ENCODE results near the gene BCAP31.
"Not testable (repeated sequence)": the region's sequence is repeated elsewhere in the genome, so short reads cannot be mapped to it uniquely, and the experiment has no call there.

Gene BCAP31

GRCh38 chrX:153733651-153734240, 9.6 kb upstream of the BCAP31 start:
- FAIRE-seq, result no peak

- FAIRE-seq, result no peak
Measured at GRCh38 chrX:153732401-153732800, 8.2 kb upstream of the BCAP31 start.

- FAIRE-seq, result no peak
Measured at GRCh38 chrX:153731845-153732215, 7.6 kb upstream of the BCAP31 start.

- FAIRE-seq, result no peak
Measured at GRCh38 chrX:153731117-153731844, 7.1 kb upstream of the BCAP31 start.

DNA sequence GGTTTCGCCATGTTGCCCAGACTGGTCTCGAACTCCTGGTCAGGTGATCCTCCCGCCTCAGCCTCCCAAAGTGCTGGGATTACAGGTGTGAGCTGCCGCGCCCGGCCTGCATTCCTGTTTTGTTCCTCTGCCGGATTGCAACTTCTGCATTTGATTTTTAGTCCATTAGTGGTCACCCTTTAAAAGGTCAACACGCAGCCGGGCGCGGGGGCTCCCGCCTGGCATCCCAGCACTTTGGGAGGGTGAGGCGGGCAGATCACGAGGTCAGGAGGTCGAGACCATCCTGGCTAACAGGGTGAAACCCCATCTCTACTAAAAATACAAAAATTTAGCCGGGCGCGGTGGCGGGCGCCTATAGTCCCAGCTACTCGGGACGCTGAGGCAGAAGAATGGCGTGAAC, 5.9 kb upstream of the BCAP31 start:
- not testable (repeated sequence) for FAIRE-seq

DNA sequence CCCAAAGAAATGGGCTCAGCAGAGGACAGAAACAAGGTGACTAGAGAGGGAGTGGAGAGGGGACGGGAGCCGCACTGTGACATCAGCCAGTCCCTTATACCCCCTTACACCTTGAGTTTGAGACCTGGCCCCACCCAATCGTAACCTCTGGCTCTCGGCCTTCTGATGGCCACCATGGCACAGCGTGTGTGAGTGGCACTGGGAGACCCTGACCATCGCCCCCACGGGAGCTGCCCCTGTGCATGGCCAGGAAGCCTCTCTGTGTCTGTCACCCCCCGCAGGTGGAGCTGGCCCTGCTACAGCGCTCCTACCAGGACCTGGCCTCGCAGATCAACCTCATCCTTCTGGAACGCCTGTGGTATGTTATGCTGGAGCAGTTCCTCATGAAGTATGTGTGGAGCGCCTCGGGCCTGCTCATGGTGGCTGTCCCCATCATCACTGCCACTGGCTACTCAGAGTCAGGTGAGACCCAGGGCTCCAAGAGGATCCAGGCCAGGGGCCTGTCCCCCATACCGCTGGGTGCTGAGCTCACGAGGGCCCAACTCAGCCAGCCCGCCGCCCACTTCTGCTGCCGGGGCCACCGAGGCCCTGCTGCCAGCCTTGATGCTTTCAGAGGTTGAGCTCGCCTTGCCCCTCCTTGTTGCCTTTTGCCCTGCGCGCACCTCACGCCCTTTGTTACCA, 4.9 kb upstream of the BCAP31 start:
- FAIRE-seq, result no peak

DNA sequence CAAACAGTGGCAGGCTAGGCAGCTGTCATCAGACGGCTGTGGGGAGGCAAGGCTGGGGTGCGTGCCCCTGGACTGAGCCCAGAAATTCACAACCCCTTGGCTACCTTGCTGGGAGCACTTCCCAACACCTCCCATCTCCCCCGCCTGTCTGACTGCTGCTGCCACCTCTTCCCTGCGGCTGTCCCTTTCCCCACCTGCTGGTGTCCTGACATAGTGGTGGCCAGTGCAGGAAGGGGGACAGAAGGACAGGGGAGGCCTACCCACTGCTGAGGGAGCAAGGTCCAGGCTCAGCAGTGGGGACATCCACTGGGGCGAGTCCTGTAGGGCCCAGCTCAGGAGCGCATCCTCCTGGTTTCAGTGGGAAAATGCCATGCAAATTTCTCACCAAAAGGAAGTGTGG, 3.9 kb upstream of the BCAP31 start:
- no peak for FAIRE-seq

DNA sequence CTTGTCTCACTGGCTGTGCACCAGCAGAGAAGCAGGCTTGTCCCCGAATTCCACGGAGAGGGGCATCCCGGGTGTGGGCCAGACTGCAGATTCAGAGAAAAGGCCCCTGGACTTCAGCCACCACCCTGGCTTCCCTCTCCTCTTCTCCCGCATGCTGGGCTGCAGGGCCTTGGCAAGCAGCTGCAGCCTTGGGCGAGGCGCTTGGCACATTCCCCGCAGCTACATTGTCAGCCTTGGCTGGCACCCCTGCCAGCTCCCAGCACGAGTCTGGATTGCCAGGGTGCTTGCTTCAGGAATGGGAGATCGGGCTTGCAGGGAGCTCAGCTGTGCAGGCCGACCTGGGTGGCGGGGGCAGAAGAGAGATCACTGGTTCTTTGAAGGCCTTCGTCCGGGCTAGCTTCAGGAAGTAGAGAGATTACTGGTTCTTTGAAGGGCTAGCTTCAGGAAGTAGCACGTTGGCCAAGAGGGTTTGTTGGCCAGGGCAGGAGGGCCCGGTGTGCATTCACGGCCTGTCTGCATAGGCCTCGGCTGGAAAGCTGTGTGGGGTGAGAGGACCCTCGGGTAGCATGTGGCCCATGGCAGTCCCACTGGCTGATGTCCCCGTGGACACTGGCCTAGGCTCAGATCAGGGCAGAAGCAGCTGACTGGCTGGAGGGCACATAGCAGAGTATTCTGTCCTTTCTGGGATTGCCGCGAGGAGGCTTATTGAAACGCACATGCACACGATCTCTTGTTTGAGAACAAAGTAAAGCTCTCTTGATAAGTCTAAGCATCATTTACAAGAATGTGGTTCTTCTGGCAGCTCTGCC, 3.1 kb upstream of the BCAP31 start:
- FAIRE-seq, result no peak

- FAIRE-seq, result no peak
Measured at GRCh38 chrX:153726286-153727122, 2.3 kb upstream of the BCAP31 start.

GRCh38 chrX:153725832-153726285, 1.7 kb upstream of the BCAP31 start:
- FAIRE-seq, result no peak

- no peak for FAIRE-seq
Measured at GRCh38 chrX:153725039-153725831, 1.0 kb upstream of the BCAP31 start.

- FAIRE-seq, result no peak
Measured at GRCh38 chrX:153723351-153724251, 586 bp downstream of the BCAP31 start.

DNA sequence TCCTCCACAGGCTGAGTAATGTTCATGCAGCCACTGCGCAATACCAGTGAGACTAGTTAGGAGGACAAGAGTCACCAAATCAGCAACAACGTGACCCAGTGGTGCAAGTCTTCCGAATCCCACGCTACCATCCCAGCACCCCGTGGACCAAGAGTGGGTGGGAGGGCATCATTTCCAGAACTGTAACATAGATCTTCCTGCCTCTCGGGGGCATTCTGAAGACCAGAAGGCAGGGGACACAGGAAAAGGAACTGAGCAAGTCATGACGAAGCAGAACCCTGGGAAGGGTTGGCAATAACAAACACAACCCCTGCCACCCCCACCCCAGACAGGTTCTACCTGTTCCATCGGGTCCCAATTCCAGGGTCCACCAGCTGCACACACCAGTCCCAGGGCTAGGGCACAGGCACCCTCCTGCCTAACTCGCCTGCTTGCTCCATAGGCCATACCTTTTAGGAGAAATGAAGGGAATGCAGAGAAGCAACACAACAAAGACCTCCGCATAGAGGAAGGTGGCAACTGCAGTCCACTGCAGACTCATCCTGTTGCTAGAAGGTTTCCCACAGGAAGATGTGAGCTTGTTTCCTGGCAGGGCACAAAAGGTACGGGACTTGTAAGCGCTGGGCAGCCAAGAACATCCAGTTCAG, 1.4 kb downstream of the BCAP31 start:
- no peak for FAIRE-seq

DNA sequence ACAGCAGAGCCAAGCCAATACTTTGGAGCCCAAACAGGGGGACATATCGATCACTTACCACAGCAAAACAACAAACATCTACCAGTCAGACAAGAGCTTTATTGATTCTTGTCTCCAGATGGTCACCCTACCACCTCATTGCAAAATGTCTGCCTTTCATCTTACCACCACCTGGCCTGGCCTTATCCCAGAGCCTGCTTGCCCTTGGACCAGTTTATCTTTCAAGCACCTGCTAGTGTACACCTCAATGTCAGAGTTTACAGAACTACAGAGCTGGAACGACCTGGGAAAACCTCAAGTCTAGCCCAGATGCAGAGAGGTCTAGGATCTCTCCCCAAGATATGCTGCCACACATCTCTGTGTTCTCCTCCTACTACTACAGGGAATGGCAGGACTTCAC, 4.5 kb downstream of the BCAP31 start:
- no peak for FAIRE-seq

DNA sequence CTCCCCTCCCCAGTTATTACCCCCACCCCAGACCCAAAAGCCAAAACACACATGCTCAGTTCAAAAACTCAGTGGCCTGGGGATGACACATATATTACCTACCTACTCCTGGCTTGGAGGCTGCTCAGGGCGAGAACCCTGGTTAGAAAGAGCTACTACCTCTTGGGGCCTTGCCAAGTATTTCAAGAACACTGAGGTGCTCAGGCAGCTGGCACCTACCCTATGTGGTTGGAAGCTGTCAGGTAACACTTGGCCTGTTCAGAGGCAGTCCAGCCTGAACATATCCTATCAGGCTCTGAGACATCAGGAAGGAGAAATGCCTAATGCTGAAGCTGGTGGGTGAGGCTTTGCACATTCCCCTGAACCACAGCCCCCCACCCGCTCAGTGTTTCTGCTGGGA, 4.9 kb downstream of the BCAP31 start:
- FAIRE-seq, result no peak

- no peak for FAIRE-seq
Measured at GRCh38 chrX:153717445-153717844, 6.7 kb downstream of the BCAP31 start.

DNA sequence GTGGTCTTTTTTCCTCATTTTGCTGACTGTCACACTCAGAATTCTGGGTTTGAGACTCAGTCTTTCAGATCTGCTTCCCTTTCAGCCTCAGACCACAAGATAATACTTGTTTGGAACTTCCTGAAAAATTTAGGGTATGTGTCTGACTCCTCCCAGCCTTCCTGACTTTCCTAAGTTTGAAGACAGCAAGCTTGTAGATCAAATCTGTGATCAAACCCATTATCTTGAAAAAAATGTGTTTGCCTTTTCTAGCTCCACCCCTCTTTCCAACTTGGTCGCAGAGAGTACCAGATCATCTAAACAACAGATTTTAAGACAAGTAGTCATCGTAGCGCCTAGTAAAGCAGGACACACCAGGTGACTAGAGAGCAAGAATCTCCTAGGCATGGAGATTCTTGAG, 9.9 kb downstream of the BCAP31 start:
- no peak for FAIRE-seq

DNA sequence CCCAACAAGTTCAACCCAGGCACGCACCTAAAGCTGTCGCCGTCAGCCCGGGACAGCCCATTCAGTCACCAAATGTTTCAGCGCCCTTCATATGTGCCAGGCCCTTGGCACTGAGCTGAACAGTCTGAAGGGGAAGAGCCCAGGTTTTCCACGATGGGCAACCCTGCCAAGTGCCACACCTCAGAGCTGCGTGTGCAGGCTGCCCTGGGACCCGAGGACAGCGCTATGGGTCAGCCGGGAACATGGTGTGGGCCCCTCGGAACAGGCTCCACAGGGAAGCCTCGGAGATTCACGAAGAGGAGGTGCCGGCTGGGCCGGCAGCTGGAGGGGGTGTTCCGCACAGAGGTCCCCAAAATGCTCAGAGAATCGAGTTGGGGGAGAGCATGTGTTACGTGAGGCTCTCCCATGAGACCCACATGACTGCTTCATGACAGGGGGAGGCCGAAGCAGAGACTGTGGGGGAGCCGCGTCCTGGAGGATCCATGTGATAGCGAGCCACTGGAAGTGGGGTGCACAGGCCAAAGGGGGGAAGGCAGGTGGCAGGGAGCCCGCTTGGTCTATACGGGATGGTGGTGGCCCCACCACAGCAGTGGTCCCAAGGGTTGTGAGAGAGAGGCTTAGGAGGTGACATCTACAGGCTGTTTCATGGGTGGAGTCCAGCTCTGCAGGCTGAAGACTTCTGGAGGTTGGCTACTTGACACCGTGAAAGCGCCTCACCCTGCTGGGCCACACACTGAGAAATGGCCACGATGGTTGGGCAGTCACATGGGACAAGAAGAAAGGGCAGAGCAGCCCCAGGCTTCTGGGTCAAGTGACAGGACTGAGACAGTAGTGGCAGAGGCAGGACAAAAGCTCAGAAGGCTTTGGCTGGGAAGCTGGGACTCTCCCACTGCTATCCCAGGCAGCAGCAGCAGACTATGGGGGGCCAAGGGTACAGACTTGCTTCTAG, 14.2 kb downstream of the BCAP31 start:
- no peak for FAIRE-seq

- no peak for FAIRE-seq
Measured at GRCh38 chrX:153708415-153708814, 15.8 kb downstream of the BCAP31 start.
